PC-9 (cell line): ENCODE results near the gene LAMB2.

ENCODE experiments used
- EZH2 ChIP-seq: fragments of 200-600 bp; sonication (generic); IDR thresholded peaks from 2 replicates; pipeline ENCODE4 v1.8.0; 2017; ENCODE audit warnings: antibody characterized with exemption, low read depth
- TF ChIP-seq, protein P1 (sequence below): fragments of 200-600 bp; sonication (generic); conservative IDR thresholded peaks from 2 replicates; pipeline ENCODE4 v1.6.1; 2017; ENCODE audit warnings: mixed run types, antibody characterized with exemption, mild to moderate bottlenecking, moderate library complexity

DNA sequence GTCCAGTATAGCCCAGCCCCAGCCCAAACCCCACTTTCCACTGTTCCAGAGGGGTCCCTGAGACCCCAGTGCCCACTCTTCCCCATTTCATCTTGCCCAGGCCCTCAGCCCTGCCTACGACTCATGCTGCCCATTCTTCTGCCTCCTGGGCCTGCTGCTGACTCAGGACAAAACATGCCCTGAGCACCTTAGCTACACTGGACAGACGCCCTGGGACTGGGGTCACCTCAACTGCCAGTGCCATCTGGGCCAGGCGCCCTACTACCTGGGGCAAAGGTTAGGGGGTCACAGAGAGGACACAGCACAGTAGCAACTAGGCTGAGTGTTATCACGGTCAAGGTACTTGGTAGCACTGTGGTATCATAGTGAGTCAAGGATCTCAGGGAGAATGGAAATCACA, 2.6 kb upstream of the LAMB2 start:
- TF ChIP-seq, protein P1, sequence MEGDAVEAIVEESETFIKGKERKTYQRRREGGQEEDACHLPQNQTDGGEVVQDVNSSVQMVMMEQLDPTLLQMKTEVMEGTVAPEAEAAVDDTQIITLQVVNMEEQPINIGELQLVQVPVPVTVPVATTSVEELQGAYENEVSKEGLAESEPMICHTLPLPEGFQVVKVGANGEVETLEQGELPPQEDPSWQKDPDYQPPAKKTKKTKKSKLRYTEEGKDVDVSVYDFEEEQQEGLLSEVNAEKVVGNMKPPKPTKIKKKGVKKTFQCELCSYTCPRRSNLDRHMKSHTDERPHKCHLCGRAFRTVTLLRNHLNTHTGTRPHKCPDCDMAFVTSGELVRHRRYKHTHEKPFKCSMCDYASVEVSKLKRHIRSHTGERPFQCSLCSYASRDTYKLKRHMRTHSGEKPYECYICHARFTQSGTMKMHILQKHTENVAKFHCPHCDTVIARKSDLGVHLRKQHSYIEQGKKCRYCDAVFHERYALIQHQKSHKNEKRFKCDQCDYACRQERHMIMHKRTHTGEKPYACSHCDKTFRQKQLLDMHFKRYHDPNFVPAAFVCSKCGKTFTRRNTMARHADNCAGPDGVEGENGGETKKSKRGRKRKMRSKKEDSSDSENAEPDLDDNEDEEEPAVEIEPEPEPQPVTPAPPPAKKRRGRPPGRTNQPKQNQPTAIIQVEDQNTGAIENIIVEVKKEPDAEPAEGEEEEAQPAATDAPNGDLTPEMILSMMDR, result no peak
- no peak for TF ChIP-seq EZH2
